ENCODE data around the gene IQCE. TPM values are rescaled to one million over a fixed set of nuclear protein-coding genes. Genes with fewer than 3 reads are reported as not detected.
A peak's percentile ranks its signal among the peaks of the same experiment; 100 is the strongest.

IQCE gene
- polyA plus RNA-seq, 4 donors = 20.2 to 30.3 (median 22.2) TPM

GRCh38 chr7:2611922-2612321 lies 53.1 kb downstream of the IQCE start:
- DNase-seq (ENCODE audit: low read depth in 4 of 4, low spot score in 2 of 4) = no peak

GRCh38 chr7:2612445-2613097 lies 53.8 kb downstream of the IQCE start:
- no peak for DNase-seq (ENCODE audit: low read depth in 4 of 4, low spot score in 2 of 4)

GRCh38 chr7:2613098-2613930 lies 54.5 kb downstream of the IQCE start:
- no peak for DNase-seq (ENCODE audit: low read depth in 4 of 4, low spot score in 2 of 4)

GRCh38 chr7:2613931-2614600 lies 55.3 kb downstream of the IQCE start:
- DNase-seq (ENCODE audit: low read depth in 4 of 4, low spot score in 2 of 4) = no peak

- DNase-seq (ENCODE audit: low read depth in 4 of 4, low spot score in 2 of 4) = no peak
Observed at GRCh38 chr7:2614631-2615330, 56.0 kb downstream of the IQCE start.

- DNase-seq (ENCODE audit: low read depth in 4 of 4, low spot score in 2 of 4) = no peak
Observed at GRCh38 chr7:2616387-2617324, 57.9 kb downstream of the IQCE start.

GRCh38 chr7:2617325-2617905 lies 58.6 kb downstream of the IQCE start:
- no peak for DNase-seq (ENCODE audit: low read depth in 4 of 4, low spot score in 2 of 4)

- DNase-seq (ENCODE audit: low read depth in 4 of 4, low spot score in 2 of 4) = no peak
Observed at GRCh38 chr7:2619116-2619515, 60.3 kb downstream of the IQCE start.

- DNase-seq (ENCODE audit: low read depth in 4 of 4, low spot score in 2 of 4) = peak in 1 of 4 donors; percentile 56
Observed at GRCh38 chr7:2621061-2621828, 62.5 kb downstream of the IQCE start.

GRCh38 chr7:2621948-2622640 lies 63.3 kb downstream of the IQCE start:
- DNase-seq (ENCODE audit: low read depth in 4 of 4, low spot score in 2 of 4) = peak; percentile 81 to 96 (median 89)

GRCh38 chr7:2622869-2623697 lies 64.3 kb downstream of the IQCE start:
- DNase-seq (ENCODE audit: low read depth in 4 of 4, low spot score in 2 of 4) = no peak

GRCh38 chr7:2623698-2624014 lies 64.9 kb downstream of the IQCE start:
- no peak for DNase-seq (ENCODE audit: low read depth in 4 of 4, low spot score in 2 of 4)

- no peak for DNase-seq (ENCODE audit: low read depth in 4 of 4, low spot score in 2 of 4)
Observed at GRCh38 chr7:2624293-2624886, 65.6 kb downstream of the IQCE start.

- no peak for DNase-seq (ENCODE audit: low read depth in 4 of 4, low spot score in 2 of 4)
Observed at GRCh38 chr7:2626498-2627117, 67.8 kb downstream of the IQCE start.

GRCh38 chr7:2627258-2628129 lies 68.7 kb downstream of the IQCE start:
- DNase-seq (ENCODE audit: low read depth in 4 of 4, low spot score in 2 of 4) = no peak

- no peak for DNase-seq (ENCODE audit: low read depth in 4 of 4, low spot score in 2 of 4)
Observed at GRCh38 chr7:2628130-2628482, 69.3 kb downstream of the IQCE start.
